Stomach (tissue), 9 donors: ENCODE data around the gene FAIM2. TPM values are rescaled to one million over a fixed set of nuclear protein-coding genes. Genes with fewer than 3 reads are reported as not detected.

Experiments used
- DNase-seq, 2 donors: peaks; one replicate each; pipeline versions ENCODE4 v3.0.0 to v3.0.0-alpha.2; 2013 to 2019
- H3K27ac ChIP-seq, 5 donors: fragments of 200-600 bp in 4 of 5; sonication (generic) in 4 of 5; one replicate each; pipeline ENCODE4 v1.5.1; 2013 to 2019; ENCODE audit warnings: mild to moderate bottlenecking in 1 of 5, moderate library complexity in 1 of 5
- H3K27me3 ChIP-seq, 3 donors: fragments of 200-600 bp; sonication (generic); one replicate each; pipeline ENCODE4 v1.5.1; 2017 to 2019; ENCODE audit warnings: mixed run types in 1 of 3
- H3K36me3 ChIP-seq, 4 donors: fragments of 200-600 bp; sonication (generic); 1 replicate in 3 of 4; 2 replicates in 1 of 4; pipeline ENCODE4 v1.5.1; 2016 to 2019
- H3K4me1 ChIP-seq, 4 donors: fragments of 200-600 bp; sonication (generic); one replicate each; pipeline ENCODE4 v1.5.1; 2016 to 2019
- H3K4me3 ChIP-seq, 4 donors: fragments of 200-600 bp; sonication (generic) in 3 of 4; one replicate each; pipeline ENCODE4 v1.5.1; 2016 to 2019; ENCODE audit warnings: mild to moderate bottlenecking in 1 of 4
- H3K9me3 ChIP-seq, 4 donors: fragments of 200-600 bp; sonication (generic); one replicate each; pipeline ENCODE4 v1.5.1; 2016 to 2019
- EP300 ChIP-seq: sonication (generic); formaldehyde crosslinking; IDR thresholded peaks from one replicate; pipeline ENCODE4 v1.6.1; 2017; ENCODE audit warnings: antibody characterized with exemption
- POLR2A ChIP-seq, 4 donors: fragments of 450-650 bp; IDR thresholded peaks; one replicate each; pipeline ENCODE4 v1.6.1; 2016; ENCODE audit warnings: antibody characterized with exemption in 4 of 4, control low read depth in 2 of 4, mild to moderate bottlenecking in 1 of 4, moderate library complexity in 1 of 4
- POLR2AphosphoS5 ChIP-seq, 3 donors: sonication (generic); formaldehyde crosslinking; IDR thresholded peaks; one replicate each; pipeline ENCODE4 v1.6.1; 2016; ENCODE audit warnings: antibody characterized with exemption in 3 of 3
- WGBS, 5 donors: extraction: QIAGEN DNeasy Blood & Tissue Kit in 3 of 5; methylation state at CpG; one replicate each; pipeline versions ENCODE4 v1.1.5 to v1.1.7; 2013 to 2018; 5-methylcytosine and 5-hydroxymethylcytosine counted together
- intact Hi-C: fragments of 100-400 bp; cut with DNase I; formaldehyde crosslinking; loops from one replicate; pipeline ENCODE4 v1.15.1; 2023; ENCODE audit warnings: low total_unique reads
- polyA plus RNA-seq, 3 donors: library from polyadenylated mRNA; stranded (reverse); fragments of 200-250 nt; gene quantifications; one replicate each; pipeline ENCODE4 v1.2.3, GENCODE V29; 2013
- total RNA-seq, 5 donors: library from RNA; depleted of rRNA; stranded (reverse); fragments of >200 nt; gene quantifications; one replicate each; pipeline versions ENCODE4 v1.1.0 to v1.2.3, GENCODE V29; 2014 to 2016
- TF ChIP-seq, protein P1 (sequence below), 7 experiments: fragments of 450-650 bp in 4 of 7; fragments of 200-600 bp in 3 of 7; sonication (generic) in 3 of 7; IDR thresholded peaks; one replicate each; pipeline ENCODE4 v1.5.1; 2016 to 2019; ENCODE audit warnings: antibody characterized with exemption in 7 of 7, control low read depth in 2 of 7, mild to moderate bottlenecking in 1 of 7
- donor health status: healthy with polysubstance abuse.
- donor health status: Bipolar disorder and iron deficiency.
- donor health status: healthy.

The FAIM2 gene
- total and polyA plus RNA-seq, 8 donors: 1.1 to 44.6 (median 2.0) TPM

DNA sequence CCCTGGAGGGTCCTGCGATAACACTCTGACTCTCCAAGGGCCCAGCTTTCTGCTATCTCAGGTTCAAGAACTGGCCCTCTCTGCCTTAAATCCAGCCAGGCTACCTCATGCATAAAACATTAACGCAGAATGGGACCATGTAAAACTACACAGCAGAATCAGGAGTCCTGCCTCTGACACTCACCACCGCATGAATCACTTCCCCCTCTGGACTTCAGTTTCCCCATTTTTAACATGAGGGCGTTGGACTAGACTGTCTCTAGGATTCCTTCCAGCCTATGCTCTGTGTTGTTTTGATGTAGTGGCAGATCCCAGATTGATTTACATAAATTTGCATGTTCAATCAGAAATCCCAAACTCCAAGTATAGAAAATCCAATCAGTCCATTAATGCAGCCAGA is 78.8 kb downstream of the FAIM2 start:
- Histone ChIP-seq H3K4me3 (no peak overlapping the region), H3K36me3 (peaks cover 0 to 8% (median 1%) of the 10 kb centered on the region in 4 donors), H3K9me3 (no peaks in the 10 kb centered on the region), H3K4me1 (peaks cover 45 to 75% (median 62%) of the 10 kb centered on the region in 4 donors), H3K27ac (peak overlapping the region in 4 of 5 donors; percentile 53 to 94 (median 93)), H3K27me3 (no peaks in the 10 kb centered on the region)
- TF ChIP-seq, protein P1, sequence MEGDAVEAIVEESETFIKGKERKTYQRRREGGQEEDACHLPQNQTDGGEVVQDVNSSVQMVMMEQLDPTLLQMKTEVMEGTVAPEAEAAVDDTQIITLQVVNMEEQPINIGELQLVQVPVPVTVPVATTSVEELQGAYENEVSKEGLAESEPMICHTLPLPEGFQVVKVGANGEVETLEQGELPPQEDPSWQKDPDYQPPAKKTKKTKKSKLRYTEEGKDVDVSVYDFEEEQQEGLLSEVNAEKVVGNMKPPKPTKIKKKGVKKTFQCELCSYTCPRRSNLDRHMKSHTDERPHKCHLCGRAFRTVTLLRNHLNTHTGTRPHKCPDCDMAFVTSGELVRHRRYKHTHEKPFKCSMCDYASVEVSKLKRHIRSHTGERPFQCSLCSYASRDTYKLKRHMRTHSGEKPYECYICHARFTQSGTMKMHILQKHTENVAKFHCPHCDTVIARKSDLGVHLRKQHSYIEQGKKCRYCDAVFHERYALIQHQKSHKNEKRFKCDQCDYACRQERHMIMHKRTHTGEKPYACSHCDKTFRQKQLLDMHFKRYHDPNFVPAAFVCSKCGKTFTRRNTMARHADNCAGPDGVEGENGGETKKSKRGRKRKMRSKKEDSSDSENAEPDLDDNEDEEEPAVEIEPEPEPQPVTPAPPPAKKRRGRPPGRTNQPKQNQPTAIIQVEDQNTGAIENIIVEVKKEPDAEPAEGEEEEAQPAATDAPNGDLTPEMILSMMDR (IDR thresholded peaks at IDR 0.05): no peak
- TF ChIP-seq POLR2A (IDR thresholded peaks at IDR 0.05): no peak
- no peak for DNase-seq
- intact Hi-C loops: no loop called here
- 65 to 78% (median 73%) methylated on average over 4 of the region's 4 CpGs for WGBS, 5 donors

DNA sequence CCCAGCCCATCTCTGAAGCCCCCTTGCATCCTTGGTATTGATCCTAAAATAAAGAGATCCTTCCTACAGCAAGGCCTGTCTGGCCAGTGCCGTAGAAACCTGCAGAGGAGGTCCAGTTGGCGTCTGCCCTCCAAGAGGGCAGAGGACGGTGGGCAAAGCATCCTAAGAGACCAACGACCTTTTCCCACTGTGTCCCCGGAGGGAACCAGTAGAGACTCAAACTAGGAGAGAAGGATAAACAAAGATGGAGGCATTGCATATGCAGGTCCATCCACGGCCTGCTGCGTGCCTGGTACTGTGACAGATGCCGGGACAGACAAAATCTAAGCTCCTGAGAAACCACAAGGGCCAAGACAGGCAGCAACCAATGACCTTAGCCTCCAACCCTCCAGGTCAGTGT is 79.3 kb downstream of the FAIM2 start:
- no peak for TF ChIP-seq POLR2A (IDR thresholded peaks at IDR 0.05)
- no peak for TF ChIP-seq EP300
- TF ChIP-seq, protein P1 (IDR thresholded peaks at IDR 0.05): no peak
- TF ChIP-seq POLR2AphosphoS5 (IDR thresholded peaks at IDR 0.05): no peak
- 83 to 90% (median 89%) methylated on average over 8 of the region's 8 CpGs for WGBS, 5 donors
- H3K4me1 ChIP-seq: peaks cover 45 to 73% (median 63%) of the 10 kb centered on the region in 4 donors

GRCh38 chr12:49823951-49824350 is 79.7 kb downstream of the FAIM2 start:
- H3K4me1 ChIP-seq: peaks cover 40 to 69% (median 59%) of the 10 kb centered on the region in 4 donors
- no peak for DNase-seq
- TF ChIP-seq, protein P1 (IDR thresholded peaks at IDR 0.05): no peak
- TF ChIP-seq EP300 (no peak), POLR2AphosphoS5 (IDR thresholded peaks at IDR 0.05) (no peak), POLR2A (IDR thresholded peaks at IDR 0.05) (no peak)
- intact Hi-C loops: no loop called here
- no peak overlapping the region for H3K4me3 ChIP-seq
- H3K9me3 ChIP-seq: no peaks in the 10 kb centered on the region
- H3K27ac ChIP-seq: peak overlapping the region in 3 of 5 donors; percentile 93 to 94 (median 93)
- no peaks in the 10 kb centered on the region for H3K27me3 ChIP-seq
- 85 to 93% (median 91%) methylated on average over 5 to 6 of the region's 6 CpGs for WGBS, 5 donors
- H3K36me3 ChIP-seq: peaks cover 0 to 8% (median 1%) of the 10 kb centered on the region in 4 donors

More for the DNA sequence above, 79.3 kb downstream of the FAIM2 start:
- no peak for DNase-seq
- Histone ChIP-seq H3K27me3 (no peaks in the 10 kb centered on the region), H3K27ac (peak overlapping the region in 4 of 5 donors; percentile 53 to 94 (median 93)), H3K36me3 (peaks cover 0 to 8% (median 1%) of the 10 kb centered on the region in 4 donors), H3K9me3 (no peaks in the 10 kb centered on the region), H3K4me3 (no peak overlapping the region)
- intact Hi-C loops: no loop called here

- WGBS, 5 donors: 83 to 89% (median 85%) methylated on average over 1 of the region's 1 CpG
- no peak for TF ChIP-seq POLR2A (IDR thresholded peaks at IDR 0.05)
- TF ChIP-seq, protein P1 (IDR thresholded peaks at IDR 0.05): no peak
- TF ChIP-seq POLR2AphosphoS5 (IDR thresholded peaks at IDR 0.05): no peak
- TF ChIP-seq EP300: no peak
- Histone ChIP-seq H3K36me3 (peaks cover 0 to 8% (median 1%) of the 10 kb centered on the region in 4 donors), H3K27ac (no peak overlapping the region), H3K9me3 (no peaks in the 10 kb centered on the region), H3K4me1 (peaks cover 38 to 66% (median 54%) of the 10 kb centered on the region in 4 donors), H3K27me3 (no peaks in the 10 kb centered on the region), H3K4me3 (no peak overlapping the region)
- intact Hi-C loops: no loop called here
- DNase-seq: no peak
These were observed 80.3 kb downstream of the FAIM2 start for GRCh38 chr12:49823350-49823749.
